RCC 7860 (cell line): ENCODE data around the gene ADGRB3.
"Not testable (repeated sequence)": the region's sequence is repeated elsewhere in the genome, so short reads cannot be mapped to it uniquely, and the experiment has no call there.

Experiments used
- DNase-seq: peaks from one replicate; pipeline ENCODE4 v3.0.0-alpha.2; 2015; ENCODE audit warnings: low spot score
- FAIRE-seq: peaks from 2 replicates; lab custom pipeline; 2012; peaks lifted over from hg19 to GRCh38; lab: Jason Lieb, UNC

The ADGRB3 gene

DNA sequence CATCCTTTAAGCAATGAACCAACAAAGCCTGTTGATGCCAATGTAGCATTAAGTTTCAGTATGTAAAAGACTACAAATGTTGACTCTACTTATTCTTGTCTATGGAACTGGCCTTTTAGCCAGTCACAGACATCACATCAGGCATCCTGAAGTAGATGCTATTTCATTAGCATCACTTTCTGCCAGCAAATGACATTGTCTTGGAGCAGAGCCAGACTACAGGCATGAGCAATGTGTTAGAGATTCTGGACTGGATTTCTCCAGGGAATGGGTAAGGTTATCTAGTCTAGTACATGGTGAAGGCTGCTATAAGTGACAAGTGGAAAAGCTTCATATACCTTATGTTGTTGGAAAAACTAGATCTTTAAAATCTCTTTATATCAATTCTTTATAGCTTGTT is 142.9 kb downstream of the ADGRB3 start:
- FAIRE-seq (no peak), DNase-seq (no peak)

DNA sequence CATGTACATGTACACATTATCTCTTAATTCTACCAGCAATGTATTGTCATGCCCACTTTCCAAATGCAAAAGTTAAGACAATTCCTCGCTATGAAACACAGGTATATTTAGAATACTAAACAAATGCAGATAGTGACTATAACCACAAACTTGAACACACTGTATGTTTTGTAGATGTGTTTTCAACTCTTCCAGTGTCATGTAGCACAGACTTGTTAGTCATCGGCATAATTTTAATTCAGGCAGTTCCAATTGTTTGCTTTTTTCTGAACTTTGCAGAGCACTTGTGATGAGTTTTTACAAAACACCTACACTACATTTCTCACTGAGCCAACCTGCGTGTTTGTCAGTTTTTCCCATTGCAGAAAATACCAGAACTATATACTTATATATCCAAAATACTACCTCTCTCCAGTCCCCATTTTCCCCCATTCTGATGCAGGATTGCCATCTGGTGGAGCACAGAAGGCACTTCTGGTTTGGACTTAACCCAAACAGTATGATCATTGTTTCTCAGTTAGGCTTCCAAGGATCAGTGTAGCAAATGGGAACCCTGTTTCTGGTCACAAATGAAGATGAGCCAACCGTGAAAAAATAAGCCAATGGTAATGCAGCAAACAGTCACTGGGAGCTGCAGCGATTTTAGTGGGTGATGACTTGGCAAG is 143.4 kb downstream of the ADGRB3 start:
- DNase-seq (no peak), FAIRE-seq (no peak)

DNA sequence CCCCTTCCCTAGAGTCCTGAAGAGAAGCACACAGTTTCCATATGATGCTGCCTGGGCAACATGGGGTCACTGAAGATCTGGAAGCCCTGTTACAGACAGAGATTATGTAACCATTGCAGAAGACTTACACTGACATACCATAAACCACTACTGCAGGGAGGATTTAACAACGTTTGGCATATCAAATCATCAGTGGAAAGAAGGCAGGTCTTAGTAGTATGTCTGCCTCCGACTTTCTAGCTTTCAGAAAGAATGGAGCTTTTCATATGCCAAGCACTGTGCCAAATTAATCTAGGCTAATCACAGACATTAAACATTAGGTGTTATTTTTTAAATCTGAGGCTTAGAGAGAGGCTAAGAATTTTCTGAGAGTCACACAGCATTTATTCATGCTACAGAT is 144.3 kb downstream of the ADGRB3 start:
- FAIRE-seq, result no peak
- DNase-seq, result no peak

DNA sequence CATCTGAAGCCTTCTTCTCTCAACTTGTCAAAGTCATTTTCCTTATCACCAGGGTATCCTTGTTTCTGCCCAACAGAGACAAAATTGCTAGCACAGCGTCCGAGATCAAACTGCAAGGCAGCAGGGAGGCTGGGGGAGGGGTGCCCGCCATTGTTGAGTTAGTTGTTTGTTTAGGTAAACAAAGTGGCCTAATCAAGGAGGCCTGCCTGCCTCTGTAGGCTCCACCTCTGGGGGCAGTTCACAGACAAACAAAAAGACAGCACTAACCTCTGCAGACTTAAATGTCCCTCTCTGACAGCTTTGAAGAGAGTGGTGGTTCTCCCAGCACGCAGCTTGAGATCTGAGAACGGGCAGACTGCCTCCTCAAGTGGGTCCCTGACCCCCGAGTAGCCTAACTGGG is 155.0 kb downstream of the ADGRB3 start:
- not testable (repeated sequence) for FAIRE-seq, DNase-seq

DNA sequence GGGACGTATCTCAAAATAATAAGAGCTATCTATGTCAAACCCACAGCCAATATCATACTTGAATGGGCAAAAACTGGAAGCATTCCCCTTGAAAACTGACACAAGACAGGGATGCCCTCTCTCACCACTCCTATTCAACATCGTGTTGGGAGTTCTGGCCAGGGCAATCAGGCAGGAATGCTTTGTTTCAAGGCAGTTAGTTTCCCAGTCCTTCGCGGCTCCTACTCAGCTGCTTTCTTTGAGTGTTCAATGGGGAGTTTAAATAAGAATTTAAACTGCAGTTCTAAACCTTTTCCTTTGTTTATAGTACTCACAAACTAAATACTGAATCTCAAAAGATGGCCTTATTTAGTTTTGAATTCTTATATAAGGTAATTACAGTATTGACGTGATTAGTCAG is 179.9 kb downstream of the ADGRB3 start:
- not testable (repeated sequence) for FAIRE-seq

DNA sequence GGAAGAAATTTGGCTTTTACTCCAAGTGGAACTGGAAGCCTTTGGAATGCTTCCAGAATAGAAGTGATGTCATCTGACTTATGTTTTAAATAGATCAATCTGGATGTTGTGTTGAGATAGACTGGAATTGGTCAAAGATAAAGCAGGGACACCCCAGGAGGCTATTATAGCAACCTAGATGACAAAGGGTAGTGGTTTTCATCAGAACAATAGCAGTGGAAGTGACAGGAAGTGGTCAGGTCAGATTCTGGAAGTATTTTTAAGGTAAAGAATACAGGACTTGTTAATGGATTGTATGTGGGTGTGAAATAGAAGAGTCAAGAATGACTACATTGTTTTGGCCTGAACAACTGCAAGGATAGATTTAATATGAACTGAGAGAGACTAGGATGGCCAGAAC is 191.4 kb downstream of the ADGRB3 start:
- DNase-seq, result no peak
- no peak for FAIRE-seq

More for the DNA sequence above, 179.9 kb downstream of the ADGRB3 start:
- DNase-seq, result not testable (repeated sequence)

DNA sequence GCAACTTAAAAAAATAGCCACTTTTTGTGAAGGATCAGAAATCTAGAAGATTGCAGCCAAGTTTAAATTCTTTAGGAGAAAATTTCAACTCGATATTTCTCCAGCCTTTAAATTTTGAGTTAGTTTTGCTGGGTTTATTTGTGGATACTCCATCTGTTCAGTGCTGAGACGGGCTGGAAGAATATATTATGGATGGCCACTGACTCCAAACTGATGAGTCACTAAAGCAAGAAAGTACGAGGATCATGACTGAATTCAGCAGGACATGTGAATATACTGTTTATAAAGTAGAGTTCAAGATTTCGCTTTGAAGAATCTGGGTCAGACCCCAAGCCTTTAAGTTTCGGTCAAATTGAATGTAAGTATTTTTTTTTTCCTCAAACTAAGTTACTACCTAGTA is 199.5 kb downstream of the ADGRB3 start:
- FAIRE-seq (no peak), DNase-seq (no peak)

DNA sequence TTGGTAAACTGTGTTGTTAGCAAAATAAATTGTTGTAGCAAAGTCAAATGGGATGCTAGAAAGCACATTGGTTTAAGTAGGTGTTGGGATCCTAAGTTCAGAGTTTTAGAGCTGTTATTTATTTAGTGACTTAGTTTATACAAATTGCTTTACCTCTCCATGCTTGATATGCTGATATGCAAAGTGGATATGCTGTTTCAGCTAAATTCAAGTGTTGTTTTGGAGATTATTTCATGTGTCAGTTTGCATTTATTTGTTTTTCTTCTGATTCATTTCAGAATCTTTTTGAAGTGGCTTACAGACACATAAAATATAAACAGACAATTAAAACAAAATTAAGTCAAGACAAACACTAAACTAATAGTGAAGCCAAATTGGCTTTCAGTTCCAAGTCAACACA is 203.5 kb downstream of the ADGRB3 start:
- FAIRE-seq (no peak), DNase-seq (no peak)

DNA sequence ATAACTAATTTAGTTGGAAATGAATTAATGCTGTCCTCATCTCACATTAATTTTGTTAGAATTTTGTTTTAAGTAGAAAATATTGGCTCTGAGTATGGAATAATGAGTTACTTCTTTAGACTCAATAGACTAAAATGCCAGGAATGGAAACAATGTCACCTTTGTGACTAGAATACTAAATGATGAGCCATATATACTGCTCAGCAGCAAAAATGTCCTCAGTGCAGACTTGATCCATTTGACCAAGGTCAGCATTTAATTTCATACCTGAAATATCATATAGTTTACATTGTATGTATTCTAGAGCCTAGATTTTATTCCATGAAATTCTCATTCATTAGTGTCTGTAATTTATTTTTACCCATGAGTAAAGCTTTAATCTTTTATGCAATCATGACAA is 217.7 kb downstream of the ADGRB3 start:
- FAIRE-seq, result no peak
- no peak for DNase-seq

DNA sequence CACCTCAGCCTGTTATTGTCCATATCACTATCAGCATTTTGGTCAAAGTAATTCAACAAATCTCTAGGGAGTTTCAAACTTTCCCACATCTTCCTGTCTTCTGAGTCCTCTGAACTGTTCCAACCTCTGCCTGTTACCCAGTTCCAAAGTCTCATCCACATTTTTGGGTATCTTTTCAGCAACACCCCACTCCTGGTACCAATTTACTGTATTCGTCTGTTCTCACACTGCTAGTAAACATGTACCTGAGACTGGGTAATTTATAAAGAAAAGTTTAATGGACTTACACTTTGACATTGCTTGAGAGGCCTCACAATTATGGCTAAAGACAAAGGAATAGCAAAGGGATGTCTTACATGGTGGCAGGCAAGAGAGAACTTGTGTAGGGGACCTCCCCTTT is 224.2 kb downstream of the ADGRB3 start:
- no peak for DNase-seq
- no peak for FAIRE-seq

DNA sequence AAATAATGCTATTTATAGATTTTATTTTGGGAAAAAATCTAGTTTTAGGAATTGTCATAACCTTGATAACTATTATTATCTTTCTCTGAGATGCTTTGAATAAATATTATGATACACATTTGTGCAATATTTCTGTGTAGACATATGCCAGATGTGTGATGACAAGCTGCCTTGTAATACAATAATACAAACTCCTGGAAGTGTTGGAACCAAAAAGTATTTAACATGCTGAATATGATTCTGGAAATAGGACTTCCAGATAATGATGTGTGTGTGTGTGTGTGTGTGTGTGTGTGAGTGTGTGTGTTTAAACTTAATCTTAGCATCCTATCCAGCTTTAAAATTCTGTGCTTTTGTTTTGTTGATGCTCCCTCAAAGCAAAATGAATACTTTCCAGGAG is 233.6 kb downstream of the ADGRB3 start:
- no peak for FAIRE-seq

DNA sequence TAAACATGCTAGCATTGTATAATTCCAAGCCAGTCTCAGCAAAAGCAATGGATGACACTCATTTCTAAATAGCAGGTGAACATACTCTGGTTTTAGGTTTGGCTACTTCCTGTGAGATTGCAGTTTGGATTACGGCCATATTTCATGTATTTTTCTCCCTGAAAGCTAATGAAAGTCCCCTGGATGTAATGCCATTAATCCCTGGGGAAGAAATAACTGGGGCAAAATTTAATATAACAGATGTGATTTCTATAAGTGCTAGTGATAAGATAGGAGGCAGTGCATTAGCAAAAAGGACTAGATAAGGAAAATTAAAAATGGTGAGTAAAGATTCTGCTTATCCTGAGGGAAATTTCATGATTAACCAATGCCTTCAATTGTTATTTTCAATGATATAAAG is 238.2 kb downstream of the ADGRB3 start:
- no peak for DNase-seq
- no peak for FAIRE-seq

More for the DNA sequence above, 233.6 kb downstream of the ADGRB3 start:
- DNase-seq, result no peak

DNA sequence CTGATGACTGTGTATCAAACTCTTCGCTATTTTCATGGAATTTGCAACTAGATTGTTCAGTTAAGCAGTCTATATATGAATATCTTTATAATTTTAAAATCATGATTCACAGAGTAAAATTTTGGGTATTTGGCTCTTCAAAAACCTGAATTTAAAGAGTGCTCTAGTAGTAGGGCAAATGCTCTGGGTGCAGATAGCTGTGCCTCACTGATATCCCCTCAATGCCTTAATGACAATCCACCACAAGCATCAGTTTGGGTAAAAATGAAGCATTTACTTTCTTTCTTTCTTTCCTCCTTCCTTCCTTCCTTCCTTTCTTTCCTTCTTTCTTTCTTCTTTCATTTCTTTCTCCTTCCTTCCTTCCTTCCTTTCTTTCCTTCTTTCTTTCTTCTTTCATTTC is 239.7 kb downstream of the ADGRB3 start:
- DNase-seq (no peak), FAIRE-seq (no peak)

DNA sequence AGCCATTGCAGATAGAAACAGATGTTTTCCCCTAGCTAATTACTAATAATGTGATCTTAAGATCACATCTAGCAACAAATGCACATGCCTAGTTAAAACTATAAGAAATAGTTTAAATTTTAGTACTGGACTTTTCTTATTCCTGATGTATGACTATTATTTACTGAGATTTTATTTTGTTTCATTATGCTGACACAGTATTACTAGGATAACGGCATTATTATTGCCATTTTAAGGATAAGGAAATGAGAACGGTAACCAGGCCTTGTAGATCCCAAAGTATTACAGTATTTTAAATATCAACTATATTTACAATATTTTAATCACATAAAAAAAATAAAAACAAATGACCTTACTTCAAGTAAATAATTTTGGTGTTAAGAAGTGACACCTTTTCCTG is 240.3 kb downstream of the ADGRB3 start:
- FAIRE-seq (no peak), DNase-seq (no peak)

DNA sequence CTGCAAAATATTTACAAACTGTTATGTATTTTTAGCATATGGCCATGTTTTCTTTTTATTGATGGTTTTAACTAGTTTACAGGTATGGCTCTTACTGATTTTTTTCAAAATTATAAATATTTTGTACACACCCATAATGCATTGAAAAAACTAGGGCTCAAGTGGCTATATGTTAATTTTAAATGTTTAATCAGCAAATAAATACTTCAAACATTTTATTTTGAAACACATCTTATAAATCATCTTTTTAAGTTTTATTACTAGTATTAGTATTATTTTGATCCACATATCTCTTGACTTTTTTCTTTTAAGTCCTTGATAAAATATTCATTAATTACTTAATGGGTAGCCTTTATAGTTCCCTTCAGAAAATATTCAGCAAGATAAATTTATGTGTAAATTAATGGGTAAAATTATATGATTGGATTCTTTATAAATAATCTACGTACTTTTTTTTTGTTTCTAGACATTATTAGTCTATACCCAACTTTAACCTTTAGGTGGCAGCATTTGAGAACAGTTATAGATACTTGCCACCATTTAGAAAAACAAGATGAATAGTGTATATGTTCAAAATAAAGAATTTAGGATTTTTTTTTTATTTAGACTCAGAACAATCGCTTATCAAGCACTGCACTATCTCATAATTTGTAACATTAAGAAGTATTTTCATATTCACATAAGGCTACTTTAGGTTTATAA is 241.9 kb downstream of the ADGRB3 start:
- FAIRE-seq, result peak; percentile 91
- DNase-seq, result peak; percentile 27

DNA sequence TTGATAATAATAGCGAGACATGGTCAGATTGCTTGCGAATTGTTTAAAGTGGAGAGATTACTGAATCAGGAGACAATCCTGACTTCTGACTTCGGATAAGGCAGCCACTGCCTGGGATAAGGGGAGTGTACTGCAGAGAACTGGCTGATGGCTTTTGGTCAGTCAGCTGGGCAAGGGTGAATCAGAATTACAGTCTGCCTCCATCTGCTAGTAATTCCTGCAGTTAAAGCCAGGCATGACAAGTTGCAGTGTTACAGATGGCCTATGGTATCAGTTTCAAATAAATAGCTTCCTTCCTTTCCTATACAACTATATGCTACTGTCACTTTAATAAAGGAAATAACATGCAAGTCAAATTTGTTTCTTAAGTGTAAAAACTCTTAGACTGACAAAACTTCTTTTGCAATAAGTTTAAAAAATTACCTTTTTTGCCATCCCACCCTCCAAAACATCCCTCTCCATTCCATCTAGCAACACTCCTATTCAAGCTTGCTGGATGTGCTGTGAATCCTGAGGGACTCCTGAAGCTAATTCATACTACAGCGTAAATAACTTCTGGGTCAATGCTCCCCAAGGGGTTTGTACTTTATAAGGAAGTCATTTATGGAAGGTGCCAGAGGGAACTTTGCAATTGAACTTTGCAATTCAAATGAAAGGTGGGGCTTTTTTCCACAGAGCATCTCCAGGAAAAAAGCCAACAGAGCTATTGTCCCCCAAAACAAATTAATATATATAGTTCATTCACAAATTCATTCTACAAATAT is 245.2 kb downstream of the ADGRB3 start:
- FAIRE-seq (no peak), DNase-seq (no peak)

DNA sequence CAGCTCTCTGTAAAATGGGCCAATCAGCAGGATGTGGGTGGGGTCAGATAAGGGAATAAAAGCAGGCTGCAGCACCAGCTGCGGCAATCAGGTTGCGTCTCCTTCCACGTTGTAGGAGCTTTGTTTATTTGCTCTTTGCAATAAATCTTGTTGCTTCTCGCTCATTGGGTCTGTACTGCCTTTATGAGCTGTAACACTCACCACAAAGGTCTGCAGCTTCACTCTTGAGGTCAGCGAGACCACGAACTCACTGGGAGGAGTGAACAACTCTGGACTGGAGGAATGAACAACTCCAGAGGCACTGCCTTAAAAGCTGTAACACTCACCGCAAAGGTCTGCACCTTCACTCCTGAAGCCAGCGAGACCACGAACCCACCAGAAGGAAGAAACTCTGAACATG is 248.2 kb downstream of the ADGRB3 start:
- not testable (repeated sequence) for FAIRE-seq, DNase-seq

DNA sequence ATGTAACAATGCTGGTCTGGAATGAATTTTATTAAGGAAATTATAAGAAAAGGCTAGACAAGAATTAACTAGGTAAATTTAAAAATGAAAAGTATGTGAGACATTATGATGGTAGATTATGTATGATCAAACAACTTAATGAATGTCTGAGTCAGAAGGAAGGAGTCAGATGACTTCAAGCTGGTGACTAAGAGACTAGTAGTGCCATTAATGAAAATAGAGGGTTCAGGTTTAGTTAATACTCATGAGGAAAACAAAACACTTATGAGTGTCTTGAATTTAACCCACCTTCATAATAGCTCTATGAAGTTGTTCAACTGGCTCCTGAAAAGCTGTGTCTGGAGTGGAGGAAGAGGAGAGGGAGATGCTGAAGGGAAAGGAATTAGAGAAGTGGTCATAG is 256.3 kb downstream of the ADGRB3 start:
- DNase-seq (no peak), FAIRE-seq (no peak)

DNA sequence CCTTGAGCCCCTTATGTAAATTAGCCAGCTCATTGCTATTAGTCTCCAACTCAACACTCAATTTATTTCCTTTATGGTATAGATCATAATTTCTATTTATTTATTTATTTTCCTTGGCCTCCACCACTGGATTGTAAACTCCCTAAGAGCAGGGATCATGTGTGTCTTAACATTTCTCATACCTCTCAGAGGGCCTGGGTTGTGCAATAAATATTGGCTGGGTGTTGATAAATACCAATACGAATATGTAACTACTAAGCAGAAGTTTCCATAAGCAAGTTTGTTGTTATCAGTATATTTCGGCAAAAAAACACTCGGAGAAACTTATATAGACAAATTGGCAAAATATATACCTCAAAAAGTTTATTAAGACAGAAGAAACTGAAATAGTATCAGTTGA is 257.4 kb downstream of the ADGRB3 start:
- FAIRE-seq, result no peak

DNA sequence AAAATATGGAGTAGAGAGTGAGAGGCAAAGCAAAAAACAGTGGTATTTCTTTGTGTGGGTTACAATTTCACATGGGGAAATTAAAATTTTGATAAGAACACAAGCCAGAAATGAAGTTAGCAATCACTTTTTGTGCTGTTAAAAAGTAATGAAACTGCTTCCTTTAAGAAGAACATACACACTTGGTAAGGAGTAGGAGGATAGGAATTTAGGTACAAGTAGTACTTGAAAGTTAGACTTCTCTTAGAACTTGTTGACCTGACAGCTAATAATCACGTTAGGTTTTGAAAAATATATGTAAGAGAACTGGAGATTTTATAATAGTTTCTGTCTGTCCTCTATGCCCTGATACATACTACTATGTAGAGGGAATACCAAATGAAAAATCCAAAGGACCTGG is 260.8 kb downstream of the ADGRB3 start:
- FAIRE-seq, result no peak
- DNase-seq, result no peak

More for the DNA sequence above, 257.4 kb downstream of the ADGRB3 start:
- no peak for DNase-seq

DNA sequence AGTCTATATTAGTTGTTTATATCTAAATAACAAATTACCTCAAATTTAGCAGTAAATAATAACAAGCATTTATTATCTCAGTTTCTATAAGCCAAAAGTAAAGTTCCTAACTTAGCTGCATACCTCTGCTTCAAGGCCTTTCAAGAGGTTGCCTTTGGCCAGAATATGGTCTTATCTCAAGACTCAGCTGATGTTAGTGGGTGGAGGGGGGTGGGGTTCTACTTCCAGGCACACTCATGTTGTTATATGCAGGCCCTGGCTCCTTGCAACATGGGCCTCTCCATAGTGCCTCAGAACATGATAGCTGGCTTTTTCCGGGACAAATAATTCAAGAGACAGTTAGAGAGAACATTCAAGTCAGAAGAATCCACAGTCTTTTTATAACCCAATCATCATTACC is 266.0 kb downstream of the ADGRB3 start:
- DNase-seq, result no peak
- no peak for FAIRE-seq

DNA sequence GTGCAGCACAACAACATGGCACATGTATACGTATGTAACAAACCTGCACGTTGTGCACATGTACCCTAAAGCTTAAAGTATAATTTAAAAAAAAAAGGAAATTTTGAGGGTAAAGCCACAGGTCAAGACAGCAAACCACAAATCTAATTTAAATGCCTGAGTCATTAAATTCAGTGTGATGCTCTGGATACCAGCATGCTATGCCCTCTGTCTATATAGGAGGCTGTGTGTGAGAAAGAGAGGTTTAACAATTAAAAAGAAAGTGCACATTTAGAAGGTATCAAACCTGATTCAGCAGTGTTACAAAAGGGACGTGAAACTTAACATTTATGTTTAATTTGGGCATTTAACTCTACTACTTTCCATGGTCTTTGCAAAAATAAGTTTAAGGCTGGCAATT is 276.3 kb downstream of the ADGRB3 start:
- FAIRE-seq, result peak; percentile 66
- no peak for DNase-seq
